Smooth muscle cell (in vitro differentiated cells): ENCODE data around the gene RAB27B. TPM values are rescaled to one million over a fixed set of nuclear protein-coding genes. Genes with fewer than 3 reads are reported as not detected.

ENCODE experiments used
- DNase-seq: peaks from one replicate; lab custom pipeline; 2025; ENCODE audit not compliant: unreplicated experiment; lab: John Stamatoyannopoulos, UW
- H2AFZ ChIP-seq: fragments of 200-600 bp; sonication (generic); 2 replicates; pipeline ENCODE4 v1.6.0; 2016; ENCODE audit warnings: antibody characterized with exemption, low read depth, mild to moderate bottlenecking
- H3F3A ChIP-seq: fragments of 200-600 bp; sonication (generic); 2 replicates; pipeline ENCODE4 v1.6.0; 2017; ENCODE audit warnings: antibody characterized with exemption, low read depth
- H3K27ac ChIP-seq: fragments of 200-600 bp; sonication (generic); 2 replicates; pipeline ENCODE4 v1.5.1; 2016; ENCODE audit warnings: low read depth, mild to moderate bottlenecking
- H3K27me3 ChIP-seq: fragments of 200-600 bp; sonication (generic); 2 replicates; pipeline ENCODE4 v1.6.1; 2016; ENCODE audit warnings: low read depth, mild to moderate bottlenecking
- H3K36me3 ChIP-seq: fragments of 200-600 bp; sonication (generic); 2 replicates; pipeline ENCODE4 v1.5.1; 2016; ENCODE audit warnings: low read depth
- H3K4me1 ChIP-seq: fragments of 200-600 bp; sonication (generic); 2 replicates; pipeline ENCODE4 v1.5.1; 2016; ENCODE audit warnings: low read depth
- H3K4me2 ChIP-seq: fragments of 200-600 bp; sonication (generic); 2 replicates; pipeline ENCODE4 v1.6.0; 2016; ENCODE audit warnings: mild to moderate bottlenecking
- H3K4me3 ChIP-seq: fragments of 200-600 bp; sonication (generic); 2 replicates; pipeline ENCODE4 v1.5.1; 2016; ENCODE audit warnings: mild to moderate bottlenecking
- H3K79me2 ChIP-seq: fragments of 200-600 bp; sonication (generic); 2 replicates; pipeline ENCODE4 v1.6.0; 2016; ENCODE audit warnings: low read depth, mild to moderate bottlenecking
- H3K9ac ChIP-seq: fragments of 200-600 bp; sonication (generic); 2 replicates; pipeline ENCODE4 v1.6.0; 2016; ENCODE audit warnings: low read depth
- H3K9me3 ChIP-seq: fragments of 200-600 bp; sonication (generic); replicated peaks from 2 replicates; pipeline ENCODE4 v1.5.1; 2016; ENCODE audit warnings: low read depth
- H4K20me1 ChIP-seq: fragments of 200-600 bp; sonication (generic); 2 replicates; pipeline ENCODE4 v1.6.0; 2016; ENCODE audit warnings: low read depth
- CTCF ChIP-seq: fragments of 200-600 bp; sonication (generic); IDR thresholded peaks from 2 replicates; pipeline ENCODE4 v1.5.1; 2017; ENCODE audit warnings: borderline replicate concordance, mild to moderate bottlenecking, antibody characterized with exemption; ENCODE audit not compliant: insufficient read depth, poor library complexity, severe bottlenecking
- WGBS: methylation state at CpG from one replicate; pipeline ENCODE4 v1.1.7; 2016; ENCODE audit warnings: low lambda C conversion rate; 5-methylcytosine and 5-hydroxymethylcytosine counted together
- polyA plus RNA-seq: library from polyadenylated mRNA; unstranded; fragments of >200 nt; fragmentation: Nextera tagmentation; extraction: Ambion mirVana; gene quantifications from 2 replicates; pipeline ENCODE4 v1.2.1, GENCODE V29; 2016
- total RNA-seq: library from RNA; depleted of rRNA; stranded (reverse); fragments of >200 nt; gene quantifications from 2 replicates; pipeline ENCODE4 v1.2.3, GENCODE V29; 2014

The RAB27B gene
- total and polyA plus RNA-seq, 2 experiments from 2014 or later: 0.98 to 9.5 TPM

DNA sequence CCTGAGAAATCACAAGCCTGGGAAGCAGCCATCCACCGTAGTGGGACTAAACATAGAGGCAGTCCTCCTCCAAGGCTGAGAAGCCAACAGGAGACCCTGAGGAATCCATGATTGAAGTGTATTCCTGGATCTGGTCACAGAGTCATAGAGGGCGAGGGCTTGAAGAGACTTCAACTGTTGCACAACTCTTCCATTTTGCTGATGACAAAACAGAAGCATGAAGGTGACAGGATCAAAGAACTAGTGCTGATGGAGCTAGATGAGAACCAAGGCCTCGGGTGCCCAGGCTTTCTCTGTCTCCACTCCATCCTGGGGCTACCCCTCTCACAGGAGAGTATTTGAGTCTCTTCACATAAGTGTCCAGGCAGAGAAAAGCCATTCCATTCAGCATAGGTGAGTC is 30.1 kb upstream of the RAB27B start:
- no peak overlapping the region for H3K27ac ChIP-seq
- no peak overlapping the region for H2AFZ ChIP-seq
- no peak for DNase-seq
- 91% methylated on average over 3 of the region's 3 CpGs for WGBS
- H3F3A ChIP-seq: no peaks in the 10 kb centered on the region
- H3K9me3 ChIP-seq: no peaks in the 10 kb centered on the region
- H3K4me3 ChIP-seq: no peak overlapping the region
- no peaks in the 10 kb centered on the region for H3K4me1 ChIP-seq
- no peak overlapping the region for H3K9ac ChIP-seq
- H3K36me3 ChIP-seq: no peaks in the 10 kb centered on the region
- H4K20me1 ChIP-seq: no peaks in the 10 kb centered on the region
- H3K4me2 ChIP-seq: no peak overlapping the region
- no peak for TF ChIP-seq CTCF
- H3K79me2 ChIP-seq: no peaks in the 10 kb centered on the region
- no peaks in the 10 kb centered on the region for H3K27me3 ChIP-seq

- H3K4me3 ChIP-seq: no peak overlapping the region
- H3K27me3 ChIP-seq: no peaks in the 10 kb centered on the region
- WGBS: 84% methylated on average over 1 of the region's 1 CpG
- no peaks in the 10 kb centered on the region for H3K4me1 ChIP-seq
- no peaks in the 10 kb centered on the region for H3K36me3 ChIP-seq
- no peaks in the 10 kb centered on the region for H3F3A ChIP-seq
- H3K27ac ChIP-seq: no peak overlapping the region
- no peaks in the 10 kb centered on the region for H3K79me2 ChIP-seq
- DNase-seq: no peak
- H2AFZ ChIP-seq: no peak overlapping the region
- H3K9ac ChIP-seq: no peak overlapping the region
- H3K4me2 ChIP-seq: no peak overlapping the region
- no peak for TF ChIP-seq CTCF
- H4K20me1 ChIP-seq: no peaks in the 10 kb centered on the region
- no peaks in the 10 kb centered on the region for H3K9me3 ChIP-seq
These were observed 26.9 kb upstream of the RAB27B start for GRCh38 chr18:54801374-54801773.

DNA sequence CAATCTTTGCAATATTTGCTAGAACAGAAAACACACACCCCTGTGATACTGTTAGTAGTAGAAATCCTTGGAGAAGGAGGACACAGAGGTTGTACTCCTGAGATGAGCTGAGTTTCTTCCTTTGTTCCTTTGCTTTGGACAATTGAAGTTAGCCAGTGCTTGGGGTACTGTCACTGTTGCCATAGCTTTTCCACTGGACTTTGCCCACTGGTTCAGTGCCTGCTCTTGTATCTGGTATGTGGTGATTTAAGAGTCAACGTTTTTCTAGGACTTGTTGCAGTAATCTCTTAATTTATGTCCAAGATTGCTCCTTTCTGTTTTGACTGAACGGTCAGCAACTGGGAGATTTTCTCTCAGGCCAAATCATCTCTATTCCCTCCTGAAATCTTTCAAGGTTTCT is 26.1 kb upstream of the RAB27B start:
- no peak overlapping the region for H3K4me3 ChIP-seq
- no peaks in the 10 kb centered on the region for H3K9me3 ChIP-seq
- DNase-seq: no peak
- 22% methylated on average over 2 of the region's 2 CpGs for WGBS
- H3K27ac ChIP-seq: no peak overlapping the region
- no peaks in the 10 kb centered on the region for H3K79me2 ChIP-seq
- no peaks in the 10 kb centered on the region for H4K20me1 ChIP-seq
- no peaks in the 10 kb centered on the region for H3F3A ChIP-seq
- TF ChIP-seq CTCF: no peak
- H3K4me1 ChIP-seq: no peaks in the 10 kb centered on the region
- H3K9ac ChIP-seq: no peak overlapping the region
- no peaks in the 10 kb centered on the region for H3K36me3 ChIP-seq
- H3K27me3 ChIP-seq: no peaks in the 10 kb centered on the region
- H3K4me2 ChIP-seq: no peak overlapping the region
- peak overlapping the region; percentile 21 for H2AFZ ChIP-seq

DNA sequence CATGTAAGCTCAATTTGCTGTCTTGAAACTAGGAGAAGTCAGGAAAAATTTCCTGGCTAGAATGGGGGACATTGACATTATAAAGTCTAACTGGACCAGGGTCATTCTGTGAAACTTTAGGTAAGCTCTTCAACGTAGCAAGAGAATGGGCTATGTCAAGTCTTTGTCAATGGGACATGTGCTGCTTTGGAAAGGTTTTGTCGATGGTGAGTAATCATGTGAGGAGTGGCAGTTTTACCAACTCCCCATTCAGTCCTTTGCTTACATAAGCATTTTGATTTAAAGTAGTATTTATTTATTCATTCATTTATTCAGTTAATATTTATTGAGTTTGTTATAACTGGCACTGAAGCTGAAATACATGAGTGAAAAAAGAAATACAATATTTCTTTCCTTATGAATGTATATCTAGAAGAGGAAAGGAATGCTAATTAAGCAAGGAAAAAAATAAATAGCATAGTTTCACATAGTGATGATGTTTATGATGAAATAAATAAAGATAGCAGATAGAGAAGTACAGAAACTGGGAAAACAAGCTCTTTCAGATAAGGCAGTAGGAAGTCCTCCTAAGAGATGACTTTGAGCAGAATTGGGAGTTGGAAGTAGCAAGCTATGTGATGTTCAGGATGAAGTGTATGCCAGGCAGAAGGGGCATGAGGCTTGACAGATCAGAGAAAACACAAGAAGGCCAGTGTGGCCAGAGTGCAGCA is 25.4 kb upstream of the RAB27B start:
- no peak overlapping the region for H3K27ac ChIP-seq
- no peak for DNase-seq
- WGBS: 90% methylated on average over 2 of the region's 2 CpGs
- H3K27me3 ChIP-seq: no peaks in the 10 kb centered on the region
- H4K20me1 ChIP-seq: no peaks in the 10 kb centered on the region
- H3K4me1 ChIP-seq: no peaks in the 10 kb centered on the region
- no peaks in the 10 kb centered on the region for H3K9me3 ChIP-seq
- TF ChIP-seq CTCF: no peak
- peak overlapping the region; percentile 21 for H2AFZ ChIP-seq
- H3K4me2 ChIP-seq: no peak overlapping the region
- H3K9ac ChIP-seq: no peak overlapping the region
- no peak overlapping the region for H3K4me3 ChIP-seq
- H3K36me3 ChIP-seq: no peaks in the 10 kb centered on the region
- no peaks in the 10 kb centered on the region for H3F3A ChIP-seq
- no peaks in the 10 kb centered on the region for H3K79me2 ChIP-seq
